ENCODE measurements around the gene UBTD1.
"Not testable (repeated sequence)": the region's sequence is repeated elsewhere in the genome, so short reads cannot be mapped to it uniquely, and the experiment has no call there.

UBTD1 gene

DNA sequence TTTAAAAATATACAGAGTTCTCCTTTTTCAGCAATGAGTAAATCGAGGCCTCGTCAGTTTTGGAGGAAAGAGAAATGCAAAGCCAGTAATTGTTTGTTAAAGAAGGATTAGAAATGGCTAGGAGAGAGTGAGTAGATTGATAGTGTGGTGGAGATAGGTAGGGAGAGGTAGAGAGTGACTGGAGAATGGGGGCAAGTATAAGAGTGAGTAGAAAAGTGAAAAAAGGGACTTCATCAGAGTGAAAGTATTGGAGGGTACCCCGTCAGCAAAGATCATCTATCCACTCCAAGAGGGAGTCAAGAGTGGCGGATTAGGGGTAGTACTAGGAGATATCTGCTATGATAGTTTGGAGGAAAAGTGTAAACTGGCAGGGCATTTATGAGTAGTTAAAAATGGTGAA is 64.6 kb downstream of the UBTD1 start:
- no peak for DNase-seq (ENCODE audit: low read depth in 2 of 2)

- DNase-seq (ENCODE audit: low read depth in 2 of 2): no peak
Observed at GRCh38 chr10:97564776-97565175, 66.1 kb downstream of the UBTD1 start.

- DNase-seq (ENCODE audit: low read depth in 2 of 2): no peak
Observed at GRCh38 chr10:97566336-97566996, 67.7 kb downstream of the UBTD1 start.

DNA sequence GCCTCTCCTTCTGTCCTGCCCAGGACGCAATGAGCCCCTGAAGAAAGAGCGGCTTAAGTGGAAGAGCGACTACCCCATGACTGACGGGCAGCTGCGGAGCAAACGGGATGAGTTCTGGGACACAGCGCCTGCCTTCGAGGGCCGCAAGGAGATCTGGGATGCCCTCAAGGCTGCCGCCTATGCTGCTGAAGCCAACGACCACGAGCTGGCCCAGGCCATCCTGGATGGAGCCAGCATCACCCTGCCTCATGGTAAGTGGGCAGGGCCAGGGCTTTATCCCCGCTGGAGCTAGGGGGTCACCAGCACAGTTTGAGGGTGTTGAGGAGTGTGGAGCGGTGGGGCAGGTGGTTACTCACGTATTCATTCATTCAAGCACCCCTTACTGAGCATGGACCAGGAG is 69.2 kb downstream of the UBTD1 start:
- DNase-seq (ENCODE audit: low read depth in 2 of 2): no peak

- DNase-seq (ENCODE audit: low read depth in 2 of 2): no peak
Observed at GRCh38 chr10:97570146-97570788, 71.5 kb downstream of the UBTD1 start.

- no peak for DNase-seq (ENCODE audit: low read depth in 2 of 2)
Observed at GRCh38 chr10:97570789-97571471, 72.2 kb downstream of the UBTD1 start.

DNA sequence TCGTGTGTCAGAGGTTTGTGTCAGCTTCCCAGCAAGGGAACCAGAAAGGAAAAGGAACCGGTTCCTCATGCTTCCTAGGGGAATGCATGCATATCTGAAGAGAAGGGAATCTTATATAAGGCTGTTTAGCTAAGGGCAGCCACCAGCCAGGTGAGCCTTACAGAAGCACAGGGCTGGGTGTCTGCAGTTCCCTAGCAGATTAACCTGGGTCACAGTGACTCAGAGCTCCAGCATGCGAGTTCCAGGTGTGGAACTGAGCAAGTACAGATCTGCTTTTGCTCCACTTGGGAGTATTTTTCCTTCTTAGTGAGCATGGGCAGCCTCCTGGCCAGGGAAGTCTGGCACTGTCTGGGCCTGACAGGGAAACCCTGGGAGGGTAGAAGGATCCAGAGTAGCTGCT is 72.9 kb downstream of the UBTD1 start:
- no peak for DNase-seq (ENCODE audit: low read depth in 2 of 2)

GRCh38 chr10:97572214-97572989 is 73.7 kb downstream of the UBTD1 start, which contains the start of gene ANKRD2:
Gene ANKRD2, plus strand, starts transcription at chr10:97572779. Its CDS starts 10 bp downstream, at chr10:97572789.
- peak; percentile 25 to 45 for DNase-seq (ENCODE audit: low read depth in 2 of 2)

DNA sequence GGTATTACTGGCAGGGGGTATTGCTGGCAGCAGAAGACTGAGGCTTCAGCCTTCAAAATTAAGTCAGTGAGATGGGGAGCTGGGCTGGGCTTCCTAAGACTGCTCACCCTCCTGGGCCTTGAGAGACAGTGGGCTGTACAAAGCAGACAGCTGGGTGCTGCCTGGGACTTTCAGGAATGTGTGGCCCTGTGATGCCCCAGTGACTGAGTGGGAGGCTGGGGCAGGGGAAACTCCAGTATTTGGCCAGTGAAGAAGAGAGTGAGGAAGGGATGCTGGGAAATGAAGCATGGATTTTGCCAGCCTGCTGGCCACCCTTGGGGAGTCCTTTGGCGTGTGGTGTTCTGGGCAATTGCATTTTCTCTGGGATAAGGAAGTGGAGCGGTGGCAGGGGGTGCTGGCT is 74.3 kb downstream of the UBTD1 start:
- no peak for DNase-seq (ENCODE audit: low read depth in 2 of 2)

GRCh38 chr10:97573672-97574071 is 74.9 kb downstream of the UBTD1 start:
- no peak for DNase-seq (ENCODE audit: low read depth in 2 of 2)

- no peak for DNase-seq (ENCODE audit: low read depth in 2 of 2)
Observed at GRCh38 chr10:97574374-97575126, 75.8 kb downstream of the UBTD1 start.

- DNase-seq (ENCODE audit: low read depth in 2 of 2): no peak
Observed at GRCh38 chr10:97575127-97575668, 76.5 kb downstream of the UBTD1 start.

DNA sequence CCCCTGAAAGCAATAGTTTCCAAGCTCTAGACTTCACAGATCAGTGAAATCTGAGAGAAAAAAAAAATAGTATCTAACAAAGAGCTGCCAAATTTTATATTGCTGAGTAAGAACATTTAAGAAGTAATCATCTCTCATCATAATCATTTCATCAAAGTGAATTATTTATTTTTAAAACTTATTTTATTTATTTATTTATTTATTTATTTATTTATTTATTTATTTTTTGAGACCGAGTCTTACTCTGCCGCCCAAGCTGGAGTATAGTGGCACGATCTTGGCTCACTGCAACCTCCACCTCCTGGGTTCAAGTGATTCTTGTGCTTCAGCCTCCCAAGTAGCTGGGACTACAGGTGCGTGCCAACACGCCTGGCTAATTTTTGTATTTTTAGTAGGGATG is 77.8 kb downstream of the UBTD1 start:
- DNase-seq (ENCODE audit: low read depth in 2 of 2): not testable (repeated sequence)

GRCh38 chr10:97577701-97578100 is 79.0 kb downstream of the UBTD1 start:
- DNase-seq (ENCODE audit: low read depth in 2 of 2): no peak

- DNase-seq (ENCODE audit: low read depth in 2 of 2): no peak
Observed at GRCh38 chr10:97578171-97578844, 79.6 kb downstream of the UBTD1 start.

DNA sequence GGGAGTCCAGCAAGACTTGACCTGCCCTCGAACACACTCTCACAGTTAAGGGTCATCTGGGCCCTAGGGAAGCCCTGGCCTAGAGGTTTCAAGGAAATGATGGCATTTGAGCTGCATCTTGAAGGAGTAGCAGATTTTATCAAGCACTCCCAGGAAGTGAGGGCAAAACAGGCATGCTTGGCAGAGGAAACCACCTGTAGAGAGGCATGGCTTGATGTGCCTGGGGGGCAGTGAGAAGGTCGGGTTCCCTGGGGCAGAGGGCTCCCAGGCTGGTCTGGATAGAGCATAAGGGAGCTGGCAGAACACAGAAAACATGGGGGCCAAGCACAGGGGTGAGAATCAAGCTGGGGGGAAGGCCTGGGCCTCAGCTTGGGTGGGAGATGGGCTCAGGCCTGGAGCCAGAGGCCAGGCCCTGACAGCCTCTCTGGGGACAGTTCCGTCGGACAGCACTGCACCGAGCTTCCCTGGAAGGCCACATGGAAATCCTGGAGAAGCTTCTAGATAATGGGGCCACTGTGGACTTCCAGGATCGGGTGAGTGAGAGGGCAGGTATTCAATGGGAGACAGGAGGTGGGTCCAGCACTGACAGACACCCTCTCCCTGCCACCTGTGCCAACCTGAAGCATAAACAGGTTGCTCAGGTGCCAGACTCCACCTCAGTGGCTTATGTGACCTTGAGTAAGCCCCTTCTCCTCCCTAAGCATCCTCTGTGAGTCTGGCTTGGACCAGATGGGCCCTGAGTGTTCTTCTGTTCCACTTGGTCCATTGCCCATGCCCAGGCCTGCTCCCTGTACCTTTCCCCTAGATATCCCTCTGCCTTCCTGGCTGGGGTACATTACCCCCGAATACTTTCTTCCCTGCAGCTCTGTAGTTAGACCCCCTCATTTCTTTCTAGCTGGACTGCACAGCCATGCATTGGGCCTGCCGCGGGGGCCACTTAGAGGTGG is 82.0 kb downstream of the UBTD1 start:
- no peak for DNase-seq (ENCODE audit: low read depth in 2 of 2)

GRCh38 chr10:97582169-97582568 is 83.4 kb downstream of the UBTD1 start:
- DNase-seq (ENCODE audit: low read depth in 2 of 2): no peak

- no peak for DNase-seq (ENCODE audit: low read depth in 2 of 2)
Observed at GRCh38 chr10:97583476-97583875, 84.8 kb downstream of the UBTD1 start.

DNA sequence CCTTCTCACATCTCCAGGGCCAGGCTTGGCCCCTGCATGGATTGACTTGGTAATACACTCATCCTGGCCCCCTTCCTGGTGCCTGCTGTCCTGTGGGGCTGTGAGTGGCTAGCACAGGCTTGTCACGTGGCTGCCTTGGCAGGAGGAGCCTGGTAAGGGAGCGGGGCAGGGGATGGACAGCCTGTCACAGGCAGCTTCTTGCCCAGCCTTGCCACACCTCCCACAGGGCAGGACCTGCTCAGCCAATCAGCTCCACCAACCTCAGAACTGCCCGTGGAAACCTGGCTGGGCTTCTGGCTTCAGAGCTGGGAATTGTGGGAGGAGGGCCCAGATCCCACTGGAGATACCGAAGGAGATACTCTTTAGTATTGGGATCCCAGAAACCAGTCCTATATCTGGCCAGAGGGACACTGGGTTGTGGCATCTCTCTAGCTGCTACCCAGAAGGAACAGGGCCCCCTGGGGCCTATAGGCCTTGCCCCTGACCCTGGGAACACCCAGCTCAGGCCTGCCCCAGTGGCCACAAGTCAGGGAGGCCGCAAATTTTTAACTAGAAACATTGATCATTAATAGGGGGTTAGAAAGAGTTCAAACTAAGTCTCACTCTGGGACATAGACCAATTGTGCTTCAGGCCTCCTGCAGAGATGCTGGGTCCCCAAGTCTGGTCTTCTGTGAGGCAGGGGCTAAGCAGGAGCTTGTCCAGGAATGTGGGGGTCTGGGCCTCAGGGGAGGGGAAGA is 85.5 kb downstream of the UBTD1 start, which contains the start of gene HOGA1:
TSS of gene HOGA1 (plus strand) at position 330 of the 738 bp plus-strand sequence. CDS start at position 645, 315 bp downstream.
- DNase-seq (ENCODE audit: low read depth in 2 of 2): no peak

All from stimulated activated CD8-positive, alpha-beta memory T cell treated with anti-CD3 and anti-CD28 coated beads, Interleukin-2, amount 100 ng/mL, for 48 hours (primary cell).